Adipose tissue (tissue), 3 donors: Measurements from ENCODE around the gene DDIT4. TPM values are rescaled to one million over a fixed set of nuclear protein-coding genes. Genes with fewer than 3 reads are reported as not detected.
"Not testable (repeated sequence)": the region's sequence is repeated elsewhere in the genome, so short reads cannot be mapped to it uniquely, and the experiment has no call there.

Experiments used
- H3K27ac ChIP-seq: one replicate; pipeline ENCODE4 v1.5.1; 2013; ENCODE audit warnings: low read depth, low read length
- WGBS, 3 donors: extraction: QIAGEN DNeasy Blood & Tissue Kit; methylation state at CpG; one replicate each; pipeline ENCODE4 v1.1.7; 2013; 5-methylcytosine and 5-hydroxymethylcytosine counted together
- polyA plus RNA-seq, 3 donors: library from polyadenylated mRNA; stranded (reverse); fragments of 200-250 nt; gene quantifications; one replicate each; pipeline ENCODE4 v1.2.3, GENCODE V29; 2013
- donor health status: healthy with polysubstance abuse.
- donor health status: Bipolar disorder and iron deficiency.
- donor health status: healthy.

Gene DDIT4
- 1,000 to 10,000 TPM in 1 of 3 donors, 100 to 1,000 TPM in 2; 103 to 1,196 (median 199) TPM for polyA plus RNA-seq

GRCh38 chr10:72273410-72274212, at the start of gene DDIT4:
Gene DDIT4 (plus strand): TSS chr10:72273924. CDS start chr10:72274217, 293 bp downstream.
- 0 to 1% (median 0%) methylated on average over 61 to 67 of the region's 67 CpGs for WGBS, 3 donors

GRCh38 chr10:72224191-72224590, 49.5 kb upstream of the DDIT4 start:
- WGBS, 3 donors = 90 to 99% (median 90%) methylated on average over 6 of the region's 6 CpGs
- H3K27ac ChIP-seq = not testable (repeated sequence)

More at GRCh38 chr10:72273410-72274212, at the start of gene DDIT4:
- H3K27ac ChIP-seq = peak within 1 kb of the TSS; percentile 59

GRCh38 chr10:72226418-72227027, 47.2 kb upstream of the DDIT4 start:
- no peak overlapping the region for H3K27ac ChIP-seq
- WGBS, 3 donors = 81 to 85% (median 81%) methylated on average over 6 of the region's 6 CpGs

- H3K27ac ChIP-seq = no peak overlapping the region
- WGBS, 3 donors = 91 to 92% (median 92%) methylated on average over 6 of the region's 6 CpGs
Observed at GRCh38 chr10:72227826-72228225, 45.9 kb upstream of the DDIT4 start.

GRCh38 chr10:72228318-72228751, 45.4 kb upstream of the DDIT4 start:
- WGBS, 3 donors = 25 to 70% (median 67%) methylated on average over 2 of the region's 2 CpGs
- no peak overlapping the region for H3K27ac ChIP-seq

- no peak overlapping the region for H3K27ac ChIP-seq
- 29 to 54% (median 52%) methylated on average over 8 of the region's 8 CpGs for WGBS, 3 donors
Observed at GRCh38 chr10:72229261-72230251, 44.2 kb upstream of the DDIT4 start.

GRCh38 chr10:72233621-72234020, 40.1 kb upstream of the DDIT4 start:
- H3K27ac ChIP-seq = no peak overlapping the region

GRCh38 chr10:72234560-72235095, 39.1 kb upstream of the DDIT4 start:
- H3K27ac ChIP-seq = no peak overlapping the region
- 52 to 89% (median 83%) methylated on average over 6 of the region's 6 CpGs for WGBS, 3 donors

GRCh38 chr10:72235544-72236279, 38.0 kb upstream of the DDIT4 start:
- no peak overlapping the region for H3K27ac ChIP-seq
- 86 to 93% (median 88%) methylated on average over 6 of the region's 6 CpGs for WGBS, 3 donors

GRCh38 chr10:72238392-72239175, 35.1 kb upstream of the DDIT4 start:
- no peak overlapping the region for H3K27ac ChIP-seq
- 70 to 96% (median 96%) methylated on average over 13 of the region's 13 CpGs for WGBS, 3 donors

GRCh38 chr10:72239409-72239808, 34.3 kb upstream of the DDIT4 start:
- WGBS, 3 donors = 50 to 88% (median 79%) methylated on average over 1 of the region's 1 CpG
- H3K27ac ChIP-seq = no peak overlapping the region

- 92 to 99% (median 98%) methylated on average over 6 to 7 of the region's 7 CpGs for WGBS, 3 donors
- H3K27ac ChIP-seq = no peak overlapping the region
Observed at GRCh38 chr10:72240371-72240770, 33.4 kb upstream of the DDIT4 start.

GRCh38 chr10:72241691-72242252, 32.0 kb upstream of the DDIT4 start:
- H3K27ac ChIP-seq = no peak overlapping the region
- 87 to 94% (median 92%) methylated on average over 8 of the region's 8 CpGs for WGBS, 3 donors

GRCh38 chr10:72242675-72243074, 31.0 kb upstream of the DDIT4 start:
- WGBS, 3 donors = 28 to 60% (median 38%) methylated on average over 4 of the region's 4 CpGs
- no peak overlapping the region for H3K27ac ChIP-seq

GRCh38 chr10:72243822-72244437, 29.8 kb upstream of the DDIT4 start:
- WGBS, 3 donors = 57 to 65% (median 60%) methylated on average over 11 of the region's 11 CpGs
- H3K27ac ChIP-seq = no peak overlapping the region

GRCh38 chr10:72244573-72245038, 29.1 kb upstream of the DDIT4 start:
- 52 to 71% (median 62%) methylated on average over 5 of the region's 5 CpGs for WGBS, 3 donors

More at GRCh38 chr10:72244573-72245038, 29.1 kb upstream of the DDIT4 start:
- H3K27ac ChIP-seq = no peak overlapping the region
